Measurements from ENCODE around the gene CIAO2B.

DNA sequence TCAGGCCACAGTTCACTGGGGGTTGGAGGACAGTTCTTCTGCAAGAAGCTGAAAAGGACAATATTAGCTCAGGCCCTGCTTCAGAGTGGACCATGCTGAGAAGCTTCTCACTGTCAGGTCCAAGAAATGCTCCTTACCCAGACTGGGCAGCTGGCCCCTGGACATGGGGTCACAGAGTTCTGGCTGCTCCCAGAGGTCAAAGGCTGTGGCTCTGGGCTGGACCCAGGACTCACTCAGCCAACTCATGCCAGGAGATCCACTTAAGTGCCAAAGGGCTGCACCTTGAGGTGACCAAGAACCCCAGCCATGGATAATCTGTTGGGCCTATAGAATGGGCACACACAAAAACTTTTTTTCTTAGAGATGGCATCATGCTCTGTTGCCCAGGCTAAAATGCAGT is 5.2 kb upstream of the CIAO2B start:
- TF ChIP-seq, protein P1, sequence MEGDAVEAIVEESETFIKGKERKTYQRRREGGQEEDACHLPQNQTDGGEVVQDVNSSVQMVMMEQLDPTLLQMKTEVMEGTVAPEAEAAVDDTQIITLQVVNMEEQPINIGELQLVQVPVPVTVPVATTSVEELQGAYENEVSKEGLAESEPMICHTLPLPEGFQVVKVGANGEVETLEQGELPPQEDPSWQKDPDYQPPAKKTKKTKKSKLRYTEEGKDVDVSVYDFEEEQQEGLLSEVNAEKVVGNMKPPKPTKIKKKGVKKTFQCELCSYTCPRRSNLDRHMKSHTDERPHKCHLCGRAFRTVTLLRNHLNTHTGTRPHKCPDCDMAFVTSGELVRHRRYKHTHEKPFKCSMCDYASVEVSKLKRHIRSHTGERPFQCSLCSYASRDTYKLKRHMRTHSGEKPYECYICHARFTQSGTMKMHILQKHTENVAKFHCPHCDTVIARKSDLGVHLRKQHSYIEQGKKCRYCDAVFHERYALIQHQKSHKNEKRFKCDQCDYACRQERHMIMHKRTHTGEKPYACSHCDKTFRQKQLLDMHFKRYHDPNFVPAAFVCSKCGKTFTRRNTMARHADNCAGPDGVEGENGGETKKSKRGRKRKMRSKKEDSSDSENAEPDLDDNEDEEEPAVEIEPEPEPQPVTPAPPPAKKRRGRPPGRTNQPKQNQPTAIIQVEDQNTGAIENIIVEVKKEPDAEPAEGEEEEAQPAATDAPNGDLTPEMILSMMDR (IDR thresholded peaks at IDR 0.05) = no peak
- no peak for TF ChIP-seq CREB1 (CRISPR knock-in tag; IDR thresholded peaks at IDR 0.05)
- no peak for TF ChIP-seq ZNF416 (CRISPR knock-in tag; IDR thresholded peaks at IDR 0.05)
- no peak for TF ChIP-seq NFYB (CRISPR knock-in tag; conservative IDR thresholded peaks at IDR 0.05; ENCODE audit: low read depth)
- no peak for TF ChIP-seq ESRRA (CRISPR knock-in tag; IDR thresholded peaks at IDR 0.05; ENCODE audit: borderline replicate concordance)
- no peak for TF ChIP-seq NR3C1 (CRISPR knock-in tag; conservative IDR thresholded peaks at IDR 0.05; ENCODE audit: low read depth)
- TF ChIP-seq, protein P2, sequence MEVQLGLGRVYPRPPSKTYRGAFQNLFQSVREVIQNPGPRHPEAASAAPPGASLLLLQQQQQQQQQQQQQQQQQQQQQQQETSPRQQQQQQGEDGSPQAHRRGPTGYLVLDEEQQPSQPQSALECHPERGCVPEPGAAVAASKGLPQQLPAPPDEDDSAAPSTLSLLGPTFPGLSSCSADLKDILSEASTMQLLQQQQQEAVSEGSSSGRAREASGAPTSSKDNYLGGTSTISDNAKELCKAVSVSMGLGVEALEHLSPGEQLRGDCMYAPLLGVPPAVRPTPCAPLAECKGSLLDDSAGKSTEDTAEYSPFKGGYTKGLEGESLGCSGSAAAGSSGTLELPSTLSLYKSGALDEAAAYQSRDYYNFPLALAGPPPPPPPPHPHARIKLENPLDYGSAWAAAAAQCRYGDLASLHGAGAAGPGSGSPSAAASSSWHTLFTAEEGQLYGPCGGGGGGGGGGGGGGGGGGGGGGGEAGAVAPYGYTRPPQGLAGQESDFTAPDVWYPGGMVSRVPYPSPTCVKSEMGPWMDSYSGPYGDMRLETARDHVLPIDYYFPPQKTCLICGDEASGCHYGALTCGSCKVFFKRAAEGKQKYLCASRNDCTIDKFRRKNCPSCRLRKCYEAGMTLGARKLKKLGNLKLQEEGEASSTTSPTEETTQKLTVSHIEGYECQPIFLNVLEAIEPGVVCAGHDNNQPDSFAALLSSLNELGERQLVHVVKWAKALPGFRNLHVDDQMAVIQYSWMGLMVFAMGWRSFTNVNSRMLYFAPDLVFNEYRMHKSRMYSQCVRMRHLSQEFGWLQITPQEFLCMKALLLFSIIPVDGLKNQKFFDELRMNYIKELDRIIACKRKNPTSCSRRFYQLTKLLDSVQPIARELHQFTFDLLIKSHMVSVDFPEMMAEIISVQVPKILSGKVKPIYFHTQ (CRISPR knock-in tag; IDR thresholded peaks at IDR 0.05) = no peak
- TF ChIP-seq CBFB (CRISPR knock-in tag; IDR thresholded peaks at IDR 0.05; ENCODE audit: low read depth) = no peak
- TF ChIP-seq MXD4 (CRISPR knock-in tag; IDR thresholded peaks at IDR 0.05; ENCODE audit: borderline replicate concordance) = no peak
- TF ChIP-seq USF2 (CRISPR knock-in tag; IDR thresholded peaks at IDR 0.05) = no peak
- no peak for TF ChIP-seq IRF2 (CRISPR knock-in tag; IDR thresholded peaks at IDR 0.05; ENCODE audit: borderline replicate concordance, low read depth)
- no peak for TF ChIP-seq NR1H2 (CRISPR knock-in tag; IDR thresholded peaks at IDR 0.05)
